ENCODE results near the gene GRID1. TPM values are rescaled to one million over a fixed set of nuclear protein-coding genes. Genes with fewer than 3 reads are reported as not detected.

The GRID1 gene
- total RNA-seq, 3 donors from 2014 or later = 2.3 to 8.5 (median 5.9) TPM

DNA sequence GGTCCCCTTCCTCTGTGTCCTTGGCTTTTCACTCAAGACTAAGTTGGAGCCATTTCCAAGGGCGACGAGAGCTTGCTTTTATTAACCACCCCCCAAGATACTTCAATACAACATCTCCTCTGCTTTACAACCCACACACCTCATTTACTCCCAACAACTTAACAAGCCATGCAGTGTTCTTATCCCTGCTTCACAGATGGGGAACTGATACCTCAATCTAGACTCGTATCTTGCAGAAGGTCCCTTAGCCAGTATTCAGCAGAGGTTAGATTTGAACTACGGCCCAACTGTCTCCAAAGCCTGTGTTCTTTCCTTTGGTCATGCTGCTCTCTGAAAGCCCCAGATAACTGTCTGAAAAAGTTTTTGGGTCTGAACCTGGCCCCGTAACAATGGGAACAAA is 444.8 kb downstream of the GRID1 start:
- no peak for TF ChIP-seq POLR2A (IDR thresholded peaks at IDR 0.05)
- TF ChIP-seq, protein P1, sequence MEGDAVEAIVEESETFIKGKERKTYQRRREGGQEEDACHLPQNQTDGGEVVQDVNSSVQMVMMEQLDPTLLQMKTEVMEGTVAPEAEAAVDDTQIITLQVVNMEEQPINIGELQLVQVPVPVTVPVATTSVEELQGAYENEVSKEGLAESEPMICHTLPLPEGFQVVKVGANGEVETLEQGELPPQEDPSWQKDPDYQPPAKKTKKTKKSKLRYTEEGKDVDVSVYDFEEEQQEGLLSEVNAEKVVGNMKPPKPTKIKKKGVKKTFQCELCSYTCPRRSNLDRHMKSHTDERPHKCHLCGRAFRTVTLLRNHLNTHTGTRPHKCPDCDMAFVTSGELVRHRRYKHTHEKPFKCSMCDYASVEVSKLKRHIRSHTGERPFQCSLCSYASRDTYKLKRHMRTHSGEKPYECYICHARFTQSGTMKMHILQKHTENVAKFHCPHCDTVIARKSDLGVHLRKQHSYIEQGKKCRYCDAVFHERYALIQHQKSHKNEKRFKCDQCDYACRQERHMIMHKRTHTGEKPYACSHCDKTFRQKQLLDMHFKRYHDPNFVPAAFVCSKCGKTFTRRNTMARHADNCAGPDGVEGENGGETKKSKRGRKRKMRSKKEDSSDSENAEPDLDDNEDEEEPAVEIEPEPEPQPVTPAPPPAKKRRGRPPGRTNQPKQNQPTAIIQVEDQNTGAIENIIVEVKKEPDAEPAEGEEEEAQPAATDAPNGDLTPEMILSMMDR (IDR thresholded peaks at IDR 0.05) = no peak
- H3K9me3 ChIP-seq = no peaks in the 10 kb centered on the region
- H3K36me3 ChIP-seq = no peaks in the 10 kb centered on the region
- no peak for DNase-seq (ENCODE audit: low spot score in 2 of 2)
- H3K4me1 ChIP-seq = no peaks in the 10 kb centered on the region
- intact Hi-C loops (cut with DNase I; ENCODE audit: low total_unique reads) = no loop called here
- no peaks in the 10 kb centered on the region for H3K27me3 ChIP-seq
- H3K27ac ChIP-seq = no peak overlapping the region
- no peak overlapping the region for H3K4me3 ChIP-seq

DNA sequence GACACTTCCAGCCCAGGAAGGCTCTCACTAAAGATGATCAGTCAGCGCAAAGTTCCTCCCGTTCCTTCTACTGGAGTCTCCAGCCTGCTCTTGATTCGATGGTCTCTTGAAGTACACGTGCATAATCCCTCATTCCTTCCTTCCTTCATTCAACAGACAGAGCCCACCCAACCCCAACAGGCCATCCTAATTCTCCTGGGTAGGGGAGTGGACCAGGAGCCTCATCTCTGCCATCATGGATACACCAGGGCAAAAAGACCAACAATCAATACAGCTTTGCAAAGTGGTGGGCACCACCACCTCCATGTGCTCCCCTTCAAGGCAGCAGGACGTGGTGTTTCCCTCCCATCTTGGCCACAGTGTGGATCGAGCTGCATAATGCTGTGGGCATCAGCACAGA is 446.3 kb downstream of the GRID1 start:
- intact Hi-C loops (cut with DNase I; ENCODE audit: low total_unique reads) = no loop called here
- Histone ChIP-seq H3K27me3 (no peaks in the 10 kb centered on the region), H3K4me3 (no peak overlapping the region), H3K36me3 (no peaks in the 10 kb centered on the region), H3K27ac (no peak overlapping the region), H3K9me3 (no peaks in the 10 kb centered on the region), H3K4me1 (no peaks in the 10 kb centered on the region)
- TF ChIP-seq POLR2A (IDR thresholded peaks at IDR 0.05) (no peak), POLR2AphosphoS5 (IDR thresholded peaks at IDR 0.05) (no peak)
- TF ChIP-seq, protein P1 (IDR thresholded peaks at IDR 0.05) = no peak
- no peak for DNase-seq (ENCODE audit: low spot score in 2 of 2)

DNA sequence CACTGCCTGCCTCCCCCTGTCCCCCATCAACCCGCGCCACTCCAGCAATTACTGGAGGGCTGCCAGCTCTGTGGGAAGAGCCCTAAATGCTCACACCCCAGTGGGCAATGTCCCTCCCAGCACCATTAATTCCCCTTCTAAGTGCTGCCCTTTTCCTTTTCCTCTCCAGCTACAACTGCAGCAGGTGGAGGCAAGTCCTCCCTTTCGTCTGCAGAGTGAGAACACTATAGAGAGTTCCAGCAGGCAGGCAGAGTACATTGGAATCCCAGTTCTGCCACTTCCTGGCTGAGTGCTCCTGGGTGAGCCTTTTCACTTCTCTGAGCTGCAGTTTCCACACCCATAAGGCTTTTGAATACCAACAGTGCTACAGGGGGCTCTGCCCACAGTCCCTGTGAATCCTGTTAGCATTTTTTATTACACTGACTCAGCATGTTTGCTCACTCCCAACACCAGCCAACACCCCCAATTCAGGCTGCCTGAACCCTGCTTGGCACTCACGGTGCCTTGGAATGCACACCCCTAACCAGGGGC is 447.0 kb downstream of the GRID1 start:
- DNase-seq (ENCODE audit: low spot score in 2 of 2) = no peak
- intact Hi-C loops (cut with DNase I; ENCODE audit: low total_unique reads) = no loop called here
- Histone ChIP-seq H3K36me3 (no peaks in the 10 kb centered on the region), H3K4me3 (no peak overlapping the region), H3K27me3 (no peaks in the 10 kb centered on the region), H3K9me3 (no peaks in the 10 kb centered on the region), H3K27ac (no peak overlapping the region), H3K4me1 (no peaks in the 10 kb centered on the region)
- TF ChIP-seq, protein P1 (IDR thresholded peaks at IDR 0.05) = no peak
- no peak for TF ChIP-seq POLR2AphosphoS5 (IDR thresholded peaks at IDR 0.05)

DNA sequence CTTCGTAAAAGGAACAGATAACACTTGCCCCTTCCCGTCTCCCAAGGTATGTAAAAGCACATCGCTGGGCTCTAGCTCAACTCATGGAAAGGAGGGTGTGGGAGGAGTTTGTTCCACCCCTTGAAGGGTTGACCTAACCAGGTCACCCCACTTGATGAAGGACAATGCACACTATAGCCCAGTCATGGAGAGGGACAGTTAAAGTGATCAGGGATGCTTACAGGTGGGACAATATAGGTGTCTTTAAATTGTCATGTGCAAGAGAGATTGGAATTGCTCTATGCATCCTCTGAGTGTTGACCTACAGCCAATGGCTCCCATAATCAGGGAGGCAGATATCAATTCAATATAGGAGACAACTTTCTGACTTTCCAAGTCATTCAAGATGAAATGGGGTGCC is 448.2 kb downstream of the GRID1 start:
- no peak overlapping the region for H3K27ac ChIP-seq
- no peaks in the 10 kb centered on the region for H3K9me3 ChIP-seq
- H3K4me1 ChIP-seq = no peaks in the 10 kb centered on the region
- intact Hi-C loops (cut with DNase I; ENCODE audit: low total_unique reads) = no loop called here
- TF ChIP-seq, protein P1 (IDR thresholded peaks at IDR 0.05) = no peak
- no peak for TF ChIP-seq POLR2AphosphoS5 (IDR thresholded peaks at IDR 0.05)
- TF ChIP-seq POLR2A (IDR thresholded peaks at IDR 0.05) = no peak
- no peaks in the 10 kb centered on the region for H3K36me3 ChIP-seq
- H3K27me3 ChIP-seq = no peaks in the 10 kb centered on the region
- no peak overlapping the region for H3K4me3 ChIP-seq
- DNase-seq (ENCODE audit: low spot score in 2 of 2) = no peak

DNA sequence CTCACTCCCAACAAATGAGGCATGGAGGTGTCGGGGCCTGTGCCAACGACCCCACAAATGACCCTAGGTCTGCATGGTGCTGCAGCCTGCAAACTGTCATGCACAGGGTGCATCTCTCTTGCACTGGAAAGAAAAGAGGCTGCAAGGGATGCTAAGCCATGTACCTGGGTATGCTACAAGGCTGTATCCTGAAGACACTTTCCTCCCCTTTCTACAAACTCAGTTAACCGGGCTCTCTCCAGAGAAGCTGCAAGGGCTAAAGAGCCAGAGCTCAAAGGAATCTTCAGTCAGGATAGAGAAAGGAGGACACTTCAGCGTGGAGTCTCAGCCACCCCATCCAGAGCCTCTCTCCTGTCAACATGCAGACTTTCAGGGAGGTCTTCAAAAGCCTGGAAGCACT is 449.0 kb downstream of the GRID1 start:
- no peaks in the 10 kb centered on the region for H3K4me1 ChIP-seq
- no peak for TF ChIP-seq POLR2AphosphoS5 (IDR thresholded peaks at IDR 0.05)
- TF ChIP-seq POLR2A (IDR thresholded peaks at IDR 0.05) = no peak
- TF ChIP-seq, protein P1 (IDR thresholded peaks at IDR 0.05) = no peak
- H3K27me3 ChIP-seq = no peaks in the 10 kb centered on the region
- no peak overlapping the region for H3K27ac ChIP-seq
- H3K36me3 ChIP-seq = no peaks in the 10 kb centered on the region
- intact Hi-C loops (cut with DNase I; ENCODE audit: low total_unique reads) = no loop called here
- no peak overlapping the region for H3K4me3 ChIP-seq
- DNase-seq (ENCODE audit: low spot score in 2 of 2) = no peak
- H3K9me3 ChIP-seq = no peaks in the 10 kb centered on the region

All from breast epithelium (tissue), 4 donors.